ENCODE measurements around the gene EXOC1L. TPM values are rescaled to one million over a fixed set of nuclear protein-coding genes. Genes with fewer than 3 reads are reported as not detected.
A peak's percentile ranks its signal among the peaks of the same experiment; 100 is the strongest.

Gene EXOC1L
- total and polyA plus RNA-seq, 2 of the 13 experiments (the other 11 are each of a cell fraction or from before 2014, with no cell fraction given), result not detected

DNA sequence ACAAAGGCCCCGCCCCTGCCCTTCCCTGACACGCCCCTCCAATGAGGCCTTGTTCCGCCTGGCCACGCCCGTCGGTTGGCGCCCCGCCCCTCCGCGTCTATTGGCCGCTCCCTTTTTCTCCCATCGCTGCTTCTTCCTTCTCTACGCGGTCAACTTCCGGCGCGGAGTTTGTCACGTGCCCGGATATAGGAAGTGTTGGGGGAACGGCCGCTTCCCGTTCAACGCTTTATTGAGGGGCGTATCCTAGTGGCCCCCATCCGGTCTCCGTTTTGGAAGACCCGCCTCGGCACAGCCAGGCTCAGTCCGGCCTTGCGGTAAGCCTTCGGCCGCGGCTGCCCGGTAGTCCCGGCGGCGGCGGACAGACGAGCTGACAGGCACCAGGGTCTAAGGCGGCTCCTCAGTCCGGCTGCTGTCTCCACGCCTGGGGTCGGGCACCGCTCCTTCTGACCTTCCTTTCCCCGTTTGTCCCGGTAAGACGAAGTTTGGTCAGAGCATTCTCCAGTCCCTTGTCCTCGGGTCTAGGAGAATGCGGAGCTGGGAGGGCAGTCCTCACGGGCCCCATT, 34.0 kb downstream of the EXOC1L start, which contains the start of gene EXOC1 (continued):
- TF ChIP-seq NPAS2 (CRISPR knock-in tag; IDR thresholded peaks at IDR 0.05; ENCODE audit: borderline replicate concordance) (no peak), RFXANK (CRISPR knock-in tag; IDR thresholded peaks at IDR 0.05) (no peak), CHD4 (IDR thresholded peaks at IDR 0.05; ENCODE audit: borderline replicate concordance, low read length) (no peak), ZNF563 (CRISPR knock-in tag; IDR thresholded peaks at IDR 0.05) (0 out of 2 replicates have a peak, but pooled peaks have one; percentile 35), KDM6A (CRISPR knock-in tag; IDR thresholded peaks at IDR 0.05; ENCODE audit: low read depth) (no peak), ZFP36L1 (CRISPR knock-in tag; IDR thresholded peaks at IDR 0.05) (no peak), YEATS2 (CRISPR knock-in tag; IDR thresholded peaks at IDR 0.05; ENCODE audit: borderline replicate concordance) (peak; percentile 89; the same call in 1 of the 2 replicates), RXRA (CRISPR knock-in tag; IDR thresholded peaks at IDR 0.05) (0 out of 2 replicates have a peak, but pooled peaks have one; percentile 34), ZKSCAN8 (CRISPR knock-in tag; IDR thresholded peaks at IDR 0.05; ENCODE audit: borderline replicate concordance) (no peak), ZNF224 (CRISPR knock-in tag; IDR thresholded peaks at IDR 0.05) (0 out of 2 replicates have a peak, but pooled peaks have one; percentile 43), FOXP1 (IDR thresholded peaks at IDR 0.05) (no peak), FOXP1 (CRISPR knock-in tag; IDR thresholded peaks at IDR 0.05) (no peak), SALL2 (CRISPR knock-in tag; IDR thresholded peaks at IDR 0.05) (peak; percentile 69; the same call in 1 of the 2 replicates), MTA1 (CRISPR knock-in tag; IDR thresholded peaks at IDR 0.05; ENCODE audit: borderline replicate concordance) (peak; percentile 46; the same call in 1 of the 2 replicates), ZNF34 (CRISPR knock-in tag; IDR thresholded peaks at IDR 0.05; ENCODE audit: borderline replicate concordance) (no peak), ZSCAN25 (CRISPR knock-in tag; IDR thresholded peaks at IDR 0.05) (no peak), FLYWCH1 (CRISPR knock-in tag; IDR thresholded peaks at IDR 0.05) (no peak), BRD4 (CRISPR knock-in tag; IDR thresholded peaks at IDR 0.05) (peak; percentile 28; the same call in 1 of the 2 replicates), ZNF746 (CRISPR knock-in tag; IDR thresholded peaks at IDR 0.05) (no peak), MTF2 (CRISPR knock-in tag; IDR thresholded peaks at IDR 0.05; ENCODE audit: borderline replicate concordance) (no peak; the same call in 1 of the 2 replicates), MAFF (IDR thresholded peaks at IDR 0.05; ENCODE audit: low read depth, low read length) (no peak), XBP1 (CRISPR knock-in tag; IDR thresholded peaks at IDR 0.05) (no peak), ZNF264 (CRISPR knock-in tag; IDR thresholded peaks at IDR 0.05) (0 out of 2 replicates have a peak, but pooled peaks have one; percentile 20), TCF7L2 (IDR thresholded peaks at IDR 0.05; ENCODE audit: low read depth, low read length) (no peak), ZNF292 (CRISPR knock-in tag; IDR thresholded peaks at IDR 0.05; ENCODE audit: borderline replicate concordance, low read depth) (peak; percentile 74)
- TF ChIP-seq, protein P1, sequence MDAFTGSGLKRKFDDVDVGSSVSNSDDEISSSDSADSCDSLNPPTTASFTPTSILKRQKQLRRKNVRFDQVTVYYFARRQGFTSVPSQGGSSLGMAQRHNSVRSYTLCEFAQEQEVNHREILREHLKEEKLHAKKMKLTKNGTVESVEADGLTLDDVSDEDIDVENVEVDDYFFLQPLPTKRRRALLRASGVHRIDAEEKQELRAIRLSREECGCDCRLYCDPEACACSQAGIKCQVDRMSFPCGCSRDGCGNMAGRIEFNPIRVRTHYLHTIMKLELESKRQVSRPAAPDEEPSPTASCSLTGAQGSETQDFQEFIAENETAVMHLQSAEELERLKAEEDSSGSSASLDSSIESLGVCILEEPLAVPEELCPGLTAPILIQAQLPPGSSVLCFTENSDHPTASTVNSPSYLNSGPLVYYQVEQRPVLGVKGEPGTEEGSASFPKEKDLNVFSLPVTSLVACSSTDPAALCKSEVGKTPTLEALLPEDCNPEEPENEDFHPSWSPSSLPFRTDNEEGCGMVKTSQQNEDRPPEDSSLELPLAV (CRISPR knock-in tag; conservative IDR thresholded peaks at IDR 0.05; ENCODE audit: low read depth), result no peak
- TF ChIP-seq, protein P2, sequence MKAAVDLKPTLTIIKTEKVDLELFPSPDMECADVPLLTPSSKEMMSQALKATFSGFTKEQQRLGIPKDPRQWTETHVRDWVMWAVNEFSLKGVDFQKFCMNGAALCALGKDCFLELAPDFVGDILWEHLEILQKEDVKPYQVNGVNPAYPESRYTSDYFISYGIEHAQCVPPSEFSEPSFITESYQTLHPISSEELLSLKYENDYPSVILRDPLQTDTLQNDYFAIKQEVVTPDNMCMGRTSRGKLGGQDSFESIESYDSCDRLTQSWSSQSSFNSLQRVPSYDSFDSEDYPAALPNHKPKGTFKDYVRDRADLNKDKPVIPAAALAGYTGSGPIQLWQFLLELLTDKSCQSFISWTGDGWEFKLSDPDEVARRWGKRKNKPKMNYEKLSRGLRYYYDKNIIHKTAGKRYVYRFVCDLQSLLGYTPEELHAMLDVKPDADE (CRISPR knock-in tag; IDR thresholded peaks at IDR 0.05), result no peak
- TF ChIP-seq, protein P3, sequence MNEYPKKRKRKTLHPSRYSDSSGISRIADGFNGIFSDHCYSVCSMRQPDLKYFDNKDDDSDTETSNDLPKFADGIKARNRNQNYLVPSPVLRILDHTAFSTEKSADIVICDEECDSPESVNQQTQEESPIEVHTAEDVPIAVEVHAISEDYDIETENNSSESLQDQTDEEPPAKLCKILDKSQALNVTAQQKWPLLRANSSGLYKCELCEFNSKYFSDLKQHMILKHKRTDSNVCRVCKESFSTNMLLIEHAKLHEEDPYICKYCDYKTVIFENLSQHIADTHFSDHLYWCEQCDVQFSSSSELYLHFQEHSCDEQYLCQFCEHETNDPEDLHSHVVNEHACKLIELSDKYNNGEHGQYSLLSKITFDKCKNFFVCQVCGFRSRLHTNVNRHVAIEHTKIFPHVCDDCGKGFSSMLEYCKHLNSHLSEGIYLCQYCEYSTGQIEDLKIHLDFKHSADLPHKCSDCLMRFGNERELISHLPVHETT (CRISPR knock-in tag; conservative IDR thresholded peaks at IDR 0.05), result no peak
- TF ChIP-seq, protein P4, sequence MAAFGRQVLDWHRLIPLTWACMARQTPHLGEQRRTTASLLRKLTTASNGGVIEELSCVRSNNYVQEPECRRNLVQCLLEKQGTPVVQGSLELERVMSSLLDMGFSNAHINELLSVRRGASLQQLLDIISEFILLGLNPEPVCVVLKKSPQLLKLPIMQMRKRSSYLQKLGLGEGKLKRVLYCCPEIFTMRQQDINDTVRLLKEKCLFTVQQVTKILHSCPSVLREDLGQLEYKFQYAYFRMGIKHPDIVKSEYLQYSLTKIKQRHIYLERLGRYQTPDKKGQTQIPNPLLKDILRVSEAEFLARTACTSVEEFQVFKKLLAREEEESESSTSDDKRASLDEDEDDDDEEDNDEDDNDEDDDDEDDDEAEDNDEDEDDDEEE (CRISPR knock-in tag; IDR thresholded peaks at IDR 0.05), result no peak

All from HepG2 (cell line).